ENCODE data around the gene BCDIN3D. TPM values are rescaled to one million over a fixed set of nuclear protein-coding genes. Genes with fewer than 3 reads are reported as not detected.

The BCDIN3D gene, protein sequence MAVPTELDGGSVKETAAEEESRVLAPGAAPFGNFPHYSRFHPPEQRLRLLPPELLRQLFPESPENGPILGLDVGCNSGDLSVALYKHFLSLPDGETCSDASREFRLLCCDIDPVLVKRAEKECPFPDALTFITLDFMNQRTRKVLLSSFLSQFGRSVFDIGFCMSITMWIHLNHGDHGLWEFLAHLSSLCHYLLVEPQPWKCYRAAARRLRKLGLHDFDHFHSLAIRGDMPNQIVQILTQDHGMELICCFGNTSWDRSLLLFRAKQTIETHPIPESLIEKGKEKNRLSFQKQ
- 1 to 10 TPM; 4.0 to 6.0 (median 4.4) TPM for total RNA-seq
- 7.2 TPM for total RNA-seq (2013)

DNA sequence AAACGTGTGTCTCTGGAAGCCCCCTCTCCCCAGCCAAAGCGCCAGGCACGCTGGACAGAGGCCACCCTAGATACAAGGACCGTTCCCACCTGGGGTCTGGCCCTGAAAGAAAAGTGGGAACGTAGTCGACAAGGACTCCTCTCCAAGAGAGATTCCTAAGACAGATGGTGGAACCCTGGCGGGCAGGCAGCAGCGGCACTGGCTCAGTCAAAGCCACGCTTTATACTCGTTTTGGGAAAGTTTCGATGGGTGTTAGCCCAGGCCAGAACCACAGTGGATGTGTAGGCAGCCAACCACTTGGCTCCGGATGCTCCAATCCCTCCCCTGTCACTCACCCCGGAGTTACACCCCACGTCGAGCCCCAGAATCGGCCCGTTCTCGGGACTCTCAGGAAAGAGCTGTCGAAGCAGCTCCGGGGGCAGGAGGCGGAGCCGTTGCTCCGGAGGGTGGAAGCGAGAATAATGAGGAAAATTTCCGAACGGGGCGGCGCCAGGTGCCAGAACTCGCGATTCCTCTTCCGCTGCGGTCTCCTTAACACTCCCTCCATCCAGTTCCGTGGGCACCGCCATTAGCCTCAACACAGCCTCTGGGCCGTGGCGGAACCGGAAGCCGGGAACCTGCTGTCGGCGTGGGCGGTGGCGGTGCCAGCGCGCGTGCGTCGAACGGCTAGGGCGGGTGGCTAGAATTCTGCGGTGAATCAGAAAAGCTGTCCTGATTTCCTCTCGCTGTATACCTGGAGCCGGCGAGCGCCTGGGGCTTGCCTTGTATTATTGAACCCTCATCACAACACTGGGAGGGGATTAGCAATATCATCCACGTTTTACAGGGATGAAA, at the start of gene BCDIN3D:
TSS of gene BCDIN3D (minus strand) at position 588 of the 834 bp plus-strand sequence. CDS start at position 569, 19 bp downstream.
- intact Hi-C loops (cut with micrococcal nuclease), result loop anchor here (1.0 kb wide), 2 partner anchors 14 to 101 kb away; partner anchors contain the start of genes NCKAP5L and TMBIM6
- H3K27me3 ChIP-seq (ENCODE audit: control insufficient read depth, insufficient read depth, low read length), result no peaks in the 10 kb centered on the region
- DNase-seq (peak; percentile 83 to 96), ATAC-seq (peak; percentile 93 to 96 (median 95))
- no peaks in the 10 kb centered on the region for H3K9me3 ChIP-seq (ENCODE audit: control insufficient read depth, insufficient read depth, low read length)
- peak within 1 kb of the TSS; percentile 78 for H3K27ac ChIP-seq (ENCODE audit: low read length)
- H3K4me3 ChIP-seq (ENCODE audit: low read length), result peak within 1 kb of the TSS; percentile 85
- H3K27me3 Mint-ChIP-seq (ENCODE audit: low read depth in 2 of 2), result peaks cover 0 to 1% of the 10 kb centered on the region in 2 donors
- peaks cover 33 to 36% of the 10 kb centered on the region in 2 donors for H3K4me1 Mint-ChIP-seq
- peaks cover 24% of the 10 kb centered on the region for H3K4me1 ChIP-seq (ENCODE audit: control insufficient read depth, insufficient read depth, low read length)
- H3K4me3 Mint-ChIP-seq, result peak within 1 kb of the TSS; percentile 94
- under 1% methylated on average over 55 of the region's 55 CpGs for WGBS (ENCODE audit: insufficient coverage)
- no peaks in the 10 kb centered on the region for H3K9me3 Mint-ChIP-seq
- H3K27ac Mint-ChIP-seq, result peak within 1 kb of the TSS; percentile 89 to 90
- H3K36me3 ChIP-seq (ENCODE audit: control insufficient read depth, insufficient read depth, low read length), result peaks cover 2% of the 10 kb centered on the region
- H3K36me3 Mint-ChIP-seq, result no peaks in the 10 kb centered on the region
- TF ChIP-seq, protein P1, sequence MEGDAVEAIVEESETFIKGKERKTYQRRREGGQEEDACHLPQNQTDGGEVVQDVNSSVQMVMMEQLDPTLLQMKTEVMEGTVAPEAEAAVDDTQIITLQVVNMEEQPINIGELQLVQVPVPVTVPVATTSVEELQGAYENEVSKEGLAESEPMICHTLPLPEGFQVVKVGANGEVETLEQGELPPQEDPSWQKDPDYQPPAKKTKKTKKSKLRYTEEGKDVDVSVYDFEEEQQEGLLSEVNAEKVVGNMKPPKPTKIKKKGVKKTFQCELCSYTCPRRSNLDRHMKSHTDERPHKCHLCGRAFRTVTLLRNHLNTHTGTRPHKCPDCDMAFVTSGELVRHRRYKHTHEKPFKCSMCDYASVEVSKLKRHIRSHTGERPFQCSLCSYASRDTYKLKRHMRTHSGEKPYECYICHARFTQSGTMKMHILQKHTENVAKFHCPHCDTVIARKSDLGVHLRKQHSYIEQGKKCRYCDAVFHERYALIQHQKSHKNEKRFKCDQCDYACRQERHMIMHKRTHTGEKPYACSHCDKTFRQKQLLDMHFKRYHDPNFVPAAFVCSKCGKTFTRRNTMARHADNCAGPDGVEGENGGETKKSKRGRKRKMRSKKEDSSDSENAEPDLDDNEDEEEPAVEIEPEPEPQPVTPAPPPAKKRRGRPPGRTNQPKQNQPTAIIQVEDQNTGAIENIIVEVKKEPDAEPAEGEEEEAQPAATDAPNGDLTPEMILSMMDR (IDR thresholded peaks at IDR 0.05), result no peak

DNA sequence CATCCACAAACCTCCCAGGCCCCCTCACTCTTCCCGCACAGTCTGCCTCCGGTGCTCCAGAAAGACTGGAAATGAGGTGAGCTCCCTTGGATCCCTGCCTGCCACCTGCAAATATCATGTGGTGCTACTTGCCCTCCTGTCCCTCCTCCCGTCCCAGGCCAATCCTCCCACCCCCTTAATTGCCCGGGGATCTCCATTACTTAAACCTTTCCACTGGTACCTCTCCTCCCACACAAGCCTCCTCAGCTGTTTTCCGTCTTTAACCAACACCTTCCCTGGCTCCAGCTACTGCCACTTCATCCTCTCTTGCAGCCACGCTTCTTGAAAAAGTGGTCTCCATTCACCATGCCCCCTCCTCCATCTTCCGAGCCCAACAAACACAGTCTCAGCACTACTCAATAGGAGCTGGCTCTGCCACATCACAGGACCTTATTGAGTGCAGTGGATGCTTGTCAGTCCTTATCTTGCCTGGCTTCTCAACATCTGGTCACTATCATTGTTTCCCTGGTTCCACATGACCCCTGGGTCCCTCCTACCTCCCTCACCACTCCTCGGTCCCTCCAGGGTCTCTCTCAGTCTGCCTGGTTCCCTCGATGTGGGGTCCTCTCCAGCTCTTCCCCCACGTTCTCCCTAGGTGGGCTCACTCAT, 49.3 kb upstream of the BCDIN3D start:
- Histone ChIP-seq H3K4me1 (ENCODE audit: control insufficient read depth, insufficient read depth, low read length) (no peaks in the 10 kb centered on the region), H3K27me3 (ENCODE audit: control insufficient read depth, insufficient read depth, low read length) (no peaks in the 10 kb centered on the region), H3K36me3 (ENCODE audit: control insufficient read depth, insufficient read depth, low read length) (no peaks in the 10 kb centered on the region), H3K9me3 (ENCODE audit: control insufficient read depth, insufficient read depth, low read length) (no peaks in the 10 kb centered on the region), H3K4me3 (ENCODE audit: low read length) (no peak overlapping the region), H3K27ac (ENCODE audit: low read length) (no peak overlapping the region)
- Mint-ChIP-seq H3K4me1 (no peaks in the 10 kb centered on the region), H3K36me3 (no peaks in the 10 kb centered on the region), H3K4me3 (no peak overlapping the region), H3K27ac (no peak overlapping the region), H3K9me3 (no peaks in the 10 kb centered on the region), H3K27me3 (ENCODE audit: low read depth in 2 of 2) (peaks cover 6 to 11% of the 10 kb centered on the region in 2 donors)
- DNase-seq (no peak), ATAC-seq (no peak)
- intact Hi-C loops (cut with micrococcal nuclease), result no loop called here
- WGBS (ENCODE audit: insufficient coverage), result 89% methylated on average over 10 of the region's 10 CpGs
- TF ChIP-seq, protein P1 (IDR thresholded peaks at IDR 0.05), result no peak

GRCh38 chr12:49891476-49891875, 48.6 kb upstream of the BCDIN3D start:
- Mint-ChIP-seq H3K27me3 (ENCODE audit: low read depth in 2 of 2) (peaks cover 6 to 14% of the 10 kb centered on the region in 2 donors), H3K4me3 (no peak overlapping the region), H3K4me1 (no peaks in the 10 kb centered on the region), H3K36me3 (no peaks in the 10 kb centered on the region), H3K9me3 (no peaks in the 10 kb centered on the region), H3K27ac (no peak overlapping the region)
- 83% methylated on average over 6 of the region's 6 CpGs for WGBS (ENCODE audit: insufficient coverage)
- Histone ChIP-seq H3K4me3 (ENCODE audit: low read length) (no peak overlapping the region), H3K4me1 (ENCODE audit: control insufficient read depth, insufficient read depth, low read length) (no peaks in the 10 kb centered on the region), H3K27ac (ENCODE audit: low read length) (no peak overlapping the region), H3K36me3 (ENCODE audit: control insufficient read depth, insufficient read depth, low read length) (no peaks in the 10 kb centered on the region), H3K9me3 (ENCODE audit: control insufficient read depth, insufficient read depth, low read length) (no peaks in the 10 kb centered on the region), H3K27me3 (ENCODE audit: control insufficient read depth, insufficient read depth, low read length) (no peaks in the 10 kb centered on the region)
- DNase-seq (no peak), ATAC-seq (no peak)
- intact Hi-C loops (cut with micrococcal nuclease), result no loop called here
- TF ChIP-seq, protein P1 (IDR thresholded peaks at IDR 0.05), result no peak
